HCT116 (cell line): ENCODE results near the gene ERMAP. TPM values are rescaled to one million over a fixed set of nuclear protein-coding genes. Genes with fewer than 3 reads are reported as not detected.

Experiments
- ATAC-seq: fragments of 200-7000 bp; cut with Tn5 transposase; 2 replicates; pipeline ENCODE4 v1.9.1; 2020; ENCODE audit warnings: mild to moderate bottlenecking, moderate library complexity
- BruUV-seq: library from RNA; stranded (reverse); fragments of 400-500 nt; replicated peaks from 2 replicates; lab custom pipeline; 2021; lab: Mats Ljungman, UMichigan
- CTCF ChIA-PET: fragments of 300-600 bp; sonication (Branson Sonifier 250); formaldehyde crosslinking; loops from one replicate; lab custom pipeline; 2021; ENCODE audit warnings: antibody characterized with exemption; lab: Charles Lee
- POLR2A ChIA-PET: fragments of 300-600, 350-600 bp; sonication (Branson Sonifier 250); formaldehyde crosslinking; loops from one replicate; lab custom pipeline; 2021; ENCODE audit warnings: antibody characterized with exemption; lab: Charles Lee
- RAD21 ChIA-PET, 2 experiments: fragments of 300-600 bp; sonication (Branson Sonifier 250); formaldehyde crosslinking; loops; one replicate each; lab custom pipeline; 2023; ENCODE audit warnings: low total read pairs in 2 of 2; ENCODE audit not compliant: uncharacterized antibody in 2 of 2, unreplicated experiment in 2 of 2, low non-redundant PET in 1 of 2; lab: Charles Lee
- DNase-seq: peaks from one replicate; pipeline ENCODE4 v3.0.0-alpha.2; 2010; ENCODE audit warnings: low read depth, low spot score
- H2AFZ ChIP-seq: fragments of 200-600 bp; shearing (Covaris generic), sonication (generic); 2 replicates; pipeline ENCODE4 v1.6.1; 2017; ENCODE audit warnings: low read depth, mixed run types, mixed read lengths, antibody characterized with exemption, low read length; ENCODE audit not compliant: poor library complexity, severe bottlenecking
- H3K27ac ChIP-seq: 2 replicates; pipeline ENCODE4 v1.5.1; 2012; ENCODE audit warnings: low read depth, low read length
- H3K27me3 ChIP-seq: fragments of 200-600 bp; sonication (generic); 2 replicates; pipeline ENCODE4 v1.6.1; 2016; ENCODE audit warnings: mixed run types, low read length, mixed read lengths; ENCODE audit not compliant: insufficient read depth
- H3K36me3 ChIP-seq, 2 experiments: fragments of 200-500 bp in 1 of 2; fragments of 200-600 bp in 1 of 2; sonication (Bioruptor generic) in 1 of 2; sonication (generic) in 1 of 2; 2 replicates each; pipeline versions ENCODE4 v1.5.1 to v1.6.1; 2014 to 2016; ENCODE audit warnings: low read length in 2 of 2, inconsistent platforms in 1 of 2, mixed read lengths in 1 of 2, mixed run types in 1 of 2; ENCODE audit not compliant: insufficient read depth in 2 of 2, control insufficient read depth in 1 of 2
- H3K4me1 ChIP-seq, 2 experiments: fragments of 200-600 bp in 1 of 2; sonication (generic) in 1 of 2; 2 replicates each; pipeline versions ENCODE4 v1.5.1 to v1.6.1; 2012 to 2017; ENCODE audit warnings: low read length in 2 of 2, inconsistent platforms in 1 of 2, mild to moderate bottlenecking in 1 of 2, mixed read lengths in 1 of 2, mixed run types in 1 of 2, moderate library complexity in 1 of 2; ENCODE audit not compliant: insufficient read depth in 2 of 2, control insufficient read depth in 1 of 2
- H3K4me2 ChIP-seq: fragments of 200-600 bp; sonication (generic); 2 replicates; pipeline ENCODE4 v1.6.1; 2017; ENCODE audit warnings: mixed run types, low read length, mixed read lengths
- H3K4me3 ChIP-seq, 2 experiments: fragments of 200-600 bp in 1 of 2; sonication (generic) in 1 of 2; replicated peaks in 1 of 2; 2 replicates each; pipeline ENCODE4 v1.5.1; 2011 to 2016; ENCODE audit warnings: low read length in 2 of 2, control low read depth in 1 of 2, low read depth in 1 of 2, mild to moderate bottlenecking in 1 of 2, mixed read lengths in 1 of 2, mixed run types in 1 of 2
- H3K79me2 ChIP-seq: fragments of 200-600 bp; sonication (generic); 2 replicates; pipeline ENCODE4 v1.6.1; 2017; ENCODE audit warnings: mild to moderate bottlenecking, mixed run types, low read length, moderate library complexity, mixed read lengths; ENCODE audit not compliant: insufficient read depth
- H3K9ac ChIP-seq: fragments of 200-600 bp; sonication (generic); 2 replicates; pipeline ENCODE4 v1.6.1; 2016; ENCODE audit warnings: low read length, mixed read lengths
- H3K9me2 ChIP-seq: fragments of 200-600 bp; sonication (generic), shearing (Covaris generic); 2 replicates; pipeline ENCODE4 v1.6.1; 2017; ENCODE audit warnings: mixed run types, mild to moderate bottlenecking, moderate library complexity; ENCODE audit not compliant: insufficient read depth
- H3K9me3 ChIP-seq, 2 experiments: fragments of 200-500 bp in 1 of 2; fragments of 200-600 bp in 1 of 2; sonication (Bioruptor generic) in 1 of 2; sonication (generic) in 1 of 2; 2 replicates each; pipeline ENCODE4 v1.6.1; 2014 to 2017; ENCODE audit warnings: low read length in 2 of 2, mixed read lengths in 2 of 2, inconsistent platforms in 1 of 2, low read depth in 1 of 2, mild to moderate bottlenecking in 1 of 2, mixed run types in 1 of 2, moderate library complexity in 1 of 2; ENCODE audit not compliant: control insufficient read depth in 1 of 2, insufficient read depth in 1 of 2
- H4K20me1 ChIP-seq: fragments of 200-600 bp; sonication (generic), shearing (Covaris generic); 2 replicates; pipeline ENCODE4 v1.6.1; 2017; ENCODE audit warnings: mixed run types, mild to moderate bottlenecking, moderate library complexity; ENCODE audit not compliant: insufficient read depth
- CBX3 ChIP-seq: IDR thresholded peaks from 2 replicates; pipeline ENCODE4 v1.6.1; 2012; ENCODE audit warnings: low read depth
- CEBPB ChIP-seq: IDR thresholded peaks from 2 replicates; pipeline ENCODE4 v1.6.1; 2012; ENCODE audit warnings: low read depth
- ELF1 ChIP-seq: IDR thresholded peaks from 2 replicates; pipeline ENCODE4 v1.6.1; 2012; ENCODE audit warnings: low read depth, borderline replicate concordance
- EZH2phosphoT487 ChIP-seq: fragments of 200-600 bp; IDR thresholded peaks from 2 replicates; pipeline ENCODE4 v1.6.1; 2018; ENCODE audit warnings: antibody characterized with exemption, borderline replicate concordance
- FOSL1 ChIP-seq: IDR thresholded peaks from 2 replicates; pipeline ENCODE4 v1.6.1; 2012; ENCODE audit warnings: low read depth
- JUND ChIP-seq: IDR thresholded peaks from 2 replicates; pipeline ENCODE4 v1.6.1; 2012
- POLR2A ChIP-seq: IDR thresholded peaks from 2 replicates; pipeline ENCODE4 v1.7.0; 2011; ENCODE audit warnings: borderline replicate concordance; ENCODE audit not compliant: insufficient read depth, insufficient read length; ENCODE audit errors: extremely low read depth
- POLR2AphosphoS5 ChIP-seq: IDR thresholded peaks from 2 replicates; pipeline ENCODE4 v1.6.1; 2011; ENCODE audit warnings: mild to moderate bottlenecking, low read depth, low read length, moderate library complexity
- SIN3A ChIP-seq: IDR thresholded peaks from 2 replicates; pipeline ENCODE4 v1.6.1; 2012; ENCODE audit warnings: low read depth
- SP1 ChIP-seq: IDR thresholded peaks from 2 replicates; pipeline ENCODE4 v1.6.1; 2012; ENCODE audit warnings: low read depth
- SRF ChIP-seq: IDR thresholded peaks from 2 replicates; pipeline ENCODE4 v1.6.1; 2012; ENCODE audit warnings: low read depth
- TCF7L2 ChIP-seq: IDR thresholded peaks from 2 replicates; pipeline ENCODE4 v1.7.0; 2011; ENCODE audit warnings: borderline replicate concordance, inconsistent platforms; ENCODE audit not compliant: insufficient read depth, insufficient read length; ENCODE audit errors: extremely low read depth
- YY1 ChIP-seq: IDR thresholded peaks from 2 replicates; pipeline ENCODE4 v1.6.1; 2011; ENCODE audit warnings: low read length, low read depth, moderate library complexity, mild to moderate bottlenecking; ENCODE audit not compliant: insufficient replicate concordance; ENCODE audit errors: extremely low read depth
- ZFX ChIP-seq: fragments of 450-650 bp; IDR thresholded peaks from 2 replicates; pipeline ENCODE4 v1.6.1; 2017
- intact Hi-C: fragments of 100-400 bp; cut with micrococcal nuclease; formaldehyde crosslinking; loops from 2 replicates; pipeline ENCODE4 v1.10.0; 2022
- total RNA-seq: library from RNA; stranded (reverse); gene quantifications from one replicate; pipeline ENCODE4 v1.2.1, GENCODE V29; 2021; ENCODE audit not compliant: unreplicated experiment
- TF ChIP-seq, protein P1 (sequence below): IDR thresholded peaks from 2 replicates; pipeline ENCODE4 v1.6.1; 2012
- TF ChIP-seq, protein P2 (sequence below): IDR thresholded peaks from 2 replicates; pipeline ENCODE4 v1.6.1; 2012; ENCODE audit warnings: low read depth

The ERMAP gene
- total RNA-seq, 1 experiment from 2014 or later, result 5.4 TPM

DNA sequence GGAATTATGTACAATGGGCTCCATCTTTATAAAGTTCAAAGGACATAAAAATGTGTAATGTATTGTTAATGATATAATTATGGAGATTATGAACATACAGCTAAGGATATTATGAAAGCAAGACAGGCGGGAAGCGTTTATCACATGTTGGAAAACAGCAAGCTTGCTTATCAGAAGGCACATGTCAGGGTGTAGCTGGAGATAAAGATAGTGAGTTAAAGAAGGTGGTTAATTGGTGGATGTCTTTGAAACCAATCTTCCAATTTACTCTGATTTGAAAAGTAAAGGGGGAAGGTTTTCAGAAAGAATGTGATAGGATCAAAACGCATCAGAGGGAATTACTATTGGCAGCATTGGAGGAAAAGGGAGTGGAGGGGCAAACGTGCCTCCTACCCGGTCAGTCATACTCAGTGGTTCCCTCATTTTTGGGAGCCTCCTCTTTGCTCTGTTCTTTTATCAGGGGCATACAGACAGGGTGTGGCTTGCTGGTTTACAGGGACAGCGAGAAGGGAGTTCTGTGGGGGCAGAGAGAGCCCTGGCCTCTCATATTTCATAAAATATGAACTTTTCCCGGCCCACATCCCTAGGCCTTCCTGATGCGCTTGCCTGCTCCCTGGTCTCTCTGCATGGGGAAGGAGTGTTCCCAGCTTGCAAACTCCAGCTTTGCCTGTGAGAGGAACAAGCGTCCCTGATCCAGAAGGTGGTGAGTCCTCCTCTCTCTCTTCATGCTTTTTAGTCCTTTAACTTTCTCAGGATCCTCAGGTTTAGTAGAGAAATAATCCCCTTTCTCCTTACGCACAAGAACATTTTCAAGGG is 8.3 kb downstream of the ERMAP start:
- Histone ChIP-seq H3K27me3 (no peaks in the 10 kb centered on the region), H3K4me1 (peaks cover 20 to 33% of the 10 kb centered on the region in 2 experiments), H3K9me2 (no peaks in the 10 kb centered on the region), H3K4me2 (no peak overlapping the region), H3K79me2 (no peaks in the 10 kb centered on the region), H2AFZ (no peak overlapping the region), H4K20me1 (no peaks in the 10 kb centered on the region), H3K36me3 (no peaks in the 10 kb centered on the region)
- DNase-seq, result no peak
- BruUV-seq, result no TSS peak
- ChIA-PET POLR2A (interaction anchor here (1.1 kb wide), 1 partner anchor 21 kb away, joined by 3 read pairs; the partner anchor contains the start of gene ZNF691), CTCF (interaction anchor here (1.3 kb wide), 1 partner anchor 249 kb away, joined by 3 read pairs; no protein-coding TSS in a partner anchor)
- ATAC-seq, result no peak
- intact Hi-C loops, result no loop called here
- TF ChIP-seq SP1 (no peak), ZFX (no peak), CBX3 (no peak), EZH2phosphoT487 (no peak), YY1 (no peak), SRF (no peak), JUND (no peak), FOSL1 (no peak), POLR2A (no peak), TCF7L2 (no peak), SIN3A (no peak), ELF1 (no peak), CEBPB (no peak), POLR2AphosphoS5 (no peak)
- TF ChIP-seq, protein P1, sequence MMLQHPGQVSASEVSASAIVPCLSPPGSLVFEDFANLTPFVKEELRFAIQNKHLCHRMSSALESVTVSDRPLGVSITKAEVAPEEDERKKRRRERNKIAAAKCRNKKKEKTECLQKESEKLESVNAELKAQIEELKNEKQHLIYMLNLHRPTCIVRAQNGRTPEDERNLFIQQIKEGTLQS, result no peak
- TF ChIP-seq, protein P2, sequence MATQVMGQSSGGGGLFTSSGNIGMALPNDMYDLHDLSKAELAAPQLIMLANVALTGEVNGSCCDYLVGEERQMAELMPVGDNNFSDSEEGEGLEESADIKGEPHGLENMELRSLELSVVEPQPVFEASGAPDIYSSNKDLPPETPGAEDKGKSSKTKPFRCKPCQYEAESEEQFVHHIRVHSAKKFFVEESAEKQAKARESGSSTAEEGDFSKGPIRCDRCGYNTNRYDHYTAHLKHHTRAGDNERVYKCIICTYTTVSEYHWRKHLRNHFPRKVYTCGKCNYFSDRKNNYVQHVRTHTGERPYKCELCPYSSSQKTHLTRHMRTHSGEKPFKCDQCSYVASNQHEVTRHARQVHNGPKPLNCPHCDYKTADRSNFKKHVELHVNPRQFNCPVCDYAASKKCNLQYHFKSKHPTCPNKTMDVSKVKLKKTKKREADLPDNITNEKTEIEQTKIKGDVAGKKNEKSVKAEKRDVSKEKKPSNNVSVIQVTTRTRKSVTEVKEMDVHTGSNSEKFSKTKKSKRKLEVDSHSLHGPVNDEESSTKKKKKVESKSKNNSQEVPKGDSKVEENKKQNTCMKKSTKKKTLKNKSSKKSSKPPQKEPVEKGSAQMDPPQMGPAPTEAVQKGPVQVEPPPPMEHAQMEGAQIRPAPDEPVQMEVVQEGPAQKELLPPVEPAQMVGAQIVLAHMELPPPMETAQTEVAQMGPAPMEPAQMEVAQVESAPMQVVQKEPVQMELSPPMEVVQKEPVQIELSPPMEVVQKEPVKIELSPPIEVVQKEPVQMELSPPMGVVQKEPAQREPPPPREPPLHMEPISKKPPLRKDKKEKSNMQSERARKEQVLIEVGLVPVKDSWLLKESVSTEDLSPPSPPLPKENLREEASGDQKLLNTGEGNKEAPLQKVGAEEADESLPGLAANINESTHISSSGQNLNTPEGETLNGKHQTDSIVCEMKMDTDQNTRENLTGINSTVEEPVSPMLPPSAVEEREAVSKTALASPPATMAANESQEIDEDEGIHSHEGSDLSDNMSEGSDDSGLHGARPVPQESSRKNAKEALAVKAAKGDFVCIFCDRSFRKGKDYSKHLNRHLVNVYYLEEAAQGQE, result no peak
- TF ChIP-seq, all 23 proteins: peak for 0
- Histone ChIP-seq H3K27ac (no peak overlapping the region), H3K4me3 (no peak overlapping the region), H3K9me3 (no peaks in the 10 kb centered on the region), H3K9ac (no peak overlapping the region)
- RAD21 ChIA-PET, result no interaction called here
